GM18867 (cell line): Measurements from ENCODE around the gene ARVCF.

ENCODE experiments used
- ATAC-seq: cut with Tn5 transposase; IDR thresholded peaks from one replicate; pipeline ENCODE4 v1.9.1; 2021; ENCODE audit warnings: mild to moderate bottlenecking, moderate library complexity; ENCODE audit not compliant: unreplicated experiment

Gene ARVCF

DNA sequence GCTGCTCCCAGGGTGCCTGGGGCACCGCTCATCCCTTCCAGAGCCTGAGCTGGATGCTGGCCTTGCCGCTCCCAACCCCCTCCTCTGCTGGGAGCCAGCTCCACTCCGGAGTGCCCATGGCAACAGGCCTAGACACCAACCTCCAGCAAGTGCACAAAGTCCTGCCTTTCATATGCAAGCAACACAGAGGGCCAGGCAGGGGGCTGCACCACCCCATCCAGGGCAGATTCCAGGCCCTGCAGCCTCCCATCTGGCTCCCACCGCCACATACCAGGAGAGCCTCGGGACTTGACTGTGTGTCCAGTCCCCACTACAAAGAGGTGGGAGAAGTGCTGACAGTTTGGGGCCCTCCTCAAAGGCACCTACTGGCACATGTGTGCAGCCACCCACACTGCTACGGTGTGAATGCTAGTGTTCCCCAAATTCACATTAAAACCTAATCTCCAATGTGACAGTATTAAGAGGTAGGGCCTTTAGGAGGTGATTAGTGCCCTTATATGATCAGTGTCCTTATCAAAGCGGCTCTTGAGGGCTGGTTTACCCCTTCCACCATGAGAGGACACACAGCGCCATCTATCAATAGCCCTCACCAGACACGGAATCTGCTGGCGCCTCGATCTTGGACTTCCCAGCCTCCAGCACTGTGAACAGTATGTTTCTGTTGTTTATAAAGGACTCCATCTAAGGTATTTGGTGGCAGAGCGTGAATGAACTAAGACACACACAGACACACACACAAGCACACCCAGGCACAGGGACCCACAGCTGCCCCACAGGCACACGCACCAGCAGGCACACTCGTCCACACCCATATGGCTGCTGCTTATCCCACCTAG, 16.2 kb downstream of the ARVCF start:
- ATAC-seq, result no peak

DNA sequence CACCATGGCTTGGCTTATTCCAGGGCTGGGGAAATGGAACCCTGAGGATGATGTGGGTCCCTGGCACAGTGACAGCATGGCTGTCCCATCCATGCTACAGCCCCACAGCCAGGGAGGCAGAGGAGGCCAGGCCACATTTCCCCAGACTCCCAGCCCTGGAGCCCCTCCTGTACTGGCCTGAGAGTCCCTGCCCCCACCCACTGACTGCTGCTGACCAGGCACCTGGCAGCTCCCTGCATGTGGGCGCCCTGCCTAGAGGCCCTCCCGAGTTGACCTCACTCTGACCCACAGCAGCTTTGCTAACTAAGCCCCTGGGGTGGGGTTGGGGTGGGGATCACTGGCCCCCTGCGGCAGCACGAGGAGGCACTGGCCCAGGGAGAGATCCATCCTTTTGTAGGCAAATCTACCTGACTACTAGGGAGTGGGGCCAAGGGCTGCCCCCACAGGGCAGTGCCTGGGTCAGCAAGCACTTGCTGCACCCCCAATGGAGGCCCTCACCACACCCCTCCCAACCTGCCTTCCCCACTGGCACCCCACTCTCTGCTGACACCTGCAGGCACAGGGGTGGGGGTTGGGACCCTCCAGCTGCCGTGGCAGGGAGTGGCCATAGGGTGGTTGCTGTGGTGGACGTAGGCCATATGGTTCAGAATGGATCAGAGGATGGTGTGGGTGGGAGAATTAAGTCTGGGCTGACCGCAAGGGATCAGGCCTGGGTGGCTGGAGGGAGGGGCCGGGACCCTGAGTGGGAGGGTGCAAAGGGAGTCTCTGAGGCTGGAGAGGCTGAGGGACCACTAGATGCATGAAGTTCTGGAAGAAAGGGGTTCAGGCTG, 17.4 kb downstream of the ARVCF start:
- no peak for ATAC-seq

DNA sequence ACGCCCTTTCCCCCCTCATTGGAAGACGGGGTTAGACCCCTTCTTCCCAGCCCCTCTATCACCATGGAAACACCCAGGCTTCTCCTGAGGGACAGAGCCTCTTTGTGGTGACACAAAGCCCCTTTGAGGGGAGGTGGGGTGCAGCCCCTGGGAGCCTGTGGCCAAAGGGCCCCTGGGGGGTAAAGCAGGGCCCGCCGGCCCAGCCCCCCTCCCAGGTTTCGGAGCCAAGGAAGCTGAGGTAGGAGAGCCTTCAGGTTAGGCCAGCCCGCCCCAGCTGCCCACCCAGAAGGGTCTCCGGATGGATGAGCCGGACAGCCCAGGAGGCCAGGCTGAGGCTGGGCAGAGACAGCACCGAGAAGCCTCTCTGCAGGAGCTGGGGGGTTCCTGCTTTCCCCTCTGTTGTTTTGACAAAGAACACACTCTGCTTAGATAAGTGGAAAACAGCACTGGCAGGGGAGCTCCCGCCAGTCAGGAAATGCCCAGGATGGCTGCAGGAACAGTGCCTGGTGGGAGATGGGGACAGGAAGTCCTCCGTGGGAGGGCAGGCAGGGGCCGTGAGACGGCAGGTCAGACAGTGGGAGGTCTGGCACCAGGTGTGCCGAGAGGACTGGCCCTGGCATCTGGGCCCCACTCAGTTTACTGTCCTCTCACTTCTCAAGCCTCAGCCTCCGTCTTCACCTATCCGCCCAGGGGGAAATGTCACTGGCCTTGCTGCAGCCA, 18.2 kb downstream of the ARVCF start:
- no peak for ATAC-seq

DNA sequence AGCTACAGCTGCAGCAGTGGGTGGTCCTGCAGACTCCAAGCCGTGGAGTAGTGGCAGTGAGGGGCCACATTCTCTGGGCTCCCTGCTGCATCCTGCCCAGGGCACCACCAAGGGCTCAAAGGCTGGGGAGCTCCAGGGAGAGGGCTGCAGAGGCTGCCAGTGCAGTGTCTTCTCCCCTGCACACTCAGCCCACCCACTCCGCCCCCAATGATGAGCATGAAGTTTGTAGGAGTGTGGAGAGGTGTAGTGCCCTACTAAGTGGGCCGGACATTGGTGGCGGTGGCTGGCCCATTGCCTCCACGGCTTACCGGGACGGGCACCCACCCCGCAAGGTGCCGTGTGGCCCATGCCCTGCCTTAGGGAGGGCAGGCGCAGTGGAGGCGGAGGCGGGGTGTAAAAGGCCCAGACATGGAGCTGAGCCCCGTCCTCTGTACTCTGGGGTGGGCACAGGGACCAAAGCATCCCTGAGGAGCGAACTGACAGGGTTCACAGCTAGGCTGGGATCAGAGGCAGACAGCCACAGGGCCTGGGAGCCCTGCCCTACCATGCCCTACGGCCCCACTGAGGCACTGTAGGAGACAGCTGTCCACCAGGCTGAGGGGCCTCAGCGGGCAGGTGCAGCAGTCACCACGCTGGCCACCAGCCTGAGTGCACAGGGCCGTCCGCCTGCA, 18.9 kb downstream of the ARVCF start:
- no peak for ATAC-seq

DNA sequence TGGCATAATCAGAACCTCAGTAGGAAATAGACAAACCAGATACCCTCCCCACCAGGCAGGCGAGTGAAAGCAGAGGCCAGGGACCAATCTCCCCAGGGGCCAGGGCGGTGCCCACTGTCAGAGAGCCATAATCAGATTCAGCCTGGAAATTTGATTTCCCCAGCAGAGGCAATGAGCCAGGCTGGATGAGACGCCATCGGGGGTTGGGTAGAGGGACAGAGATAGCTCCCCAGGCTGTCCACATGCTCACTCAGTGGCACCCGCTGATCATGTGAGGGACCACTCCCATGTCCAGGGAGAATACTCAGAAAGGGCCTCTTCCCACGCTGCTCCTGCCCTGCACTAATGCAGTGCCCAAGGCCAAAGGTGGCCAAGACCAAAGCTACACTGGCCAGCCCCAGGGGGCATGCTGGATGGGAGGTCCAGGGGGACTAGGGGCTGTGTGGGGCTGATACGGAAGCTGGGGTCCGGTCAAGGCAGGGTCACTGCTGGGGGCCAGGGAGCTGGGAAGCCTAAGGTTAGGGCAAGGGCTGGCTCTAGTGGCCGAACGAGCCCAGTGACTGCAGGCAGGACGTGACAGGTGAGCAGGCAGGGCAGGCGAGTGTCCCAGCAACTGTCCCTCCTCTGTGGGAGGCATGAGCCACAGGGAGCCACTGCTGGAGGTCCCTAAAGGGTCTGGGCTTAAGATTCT, 19.8 kb downstream of the ARVCF start:
- ATAC-seq, result no peak

DNA sequence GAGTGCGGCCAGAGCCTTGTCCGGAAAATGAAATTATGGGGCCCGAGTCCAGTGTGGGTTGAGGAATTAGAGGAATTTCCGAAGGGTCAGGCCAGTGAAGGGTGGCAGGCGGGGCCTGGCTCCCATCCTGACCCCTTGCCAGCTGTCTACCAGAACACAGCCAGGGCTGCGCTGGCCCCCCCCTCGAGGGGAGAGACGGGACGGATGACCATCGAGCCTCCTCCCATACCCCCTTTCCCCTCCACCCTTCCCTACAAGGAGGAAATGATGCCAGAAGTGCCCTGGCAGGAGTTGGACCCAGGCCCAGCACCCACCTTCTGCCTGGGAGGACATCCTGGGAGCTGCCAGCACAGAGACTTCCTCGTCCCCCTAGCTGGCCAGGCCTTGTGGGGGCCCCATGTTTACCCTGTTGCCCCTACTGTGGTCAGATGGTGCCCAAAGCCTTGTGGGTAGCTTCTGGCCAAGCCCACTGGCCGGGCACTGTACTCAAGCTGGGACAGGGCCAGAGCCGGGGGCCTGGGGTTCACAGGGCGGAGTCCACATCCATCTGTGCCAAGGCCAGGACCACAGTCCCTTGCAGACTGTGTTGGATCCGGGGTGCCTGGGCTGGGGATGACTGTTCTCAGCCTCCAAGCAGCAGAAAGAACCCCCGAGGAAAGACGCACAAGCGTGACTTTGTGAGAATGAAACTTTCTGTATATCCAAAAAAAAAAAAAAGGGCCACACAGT, 20.8 kb downstream of the ARVCF start:
- ATAC-seq, result no peak

DNA sequence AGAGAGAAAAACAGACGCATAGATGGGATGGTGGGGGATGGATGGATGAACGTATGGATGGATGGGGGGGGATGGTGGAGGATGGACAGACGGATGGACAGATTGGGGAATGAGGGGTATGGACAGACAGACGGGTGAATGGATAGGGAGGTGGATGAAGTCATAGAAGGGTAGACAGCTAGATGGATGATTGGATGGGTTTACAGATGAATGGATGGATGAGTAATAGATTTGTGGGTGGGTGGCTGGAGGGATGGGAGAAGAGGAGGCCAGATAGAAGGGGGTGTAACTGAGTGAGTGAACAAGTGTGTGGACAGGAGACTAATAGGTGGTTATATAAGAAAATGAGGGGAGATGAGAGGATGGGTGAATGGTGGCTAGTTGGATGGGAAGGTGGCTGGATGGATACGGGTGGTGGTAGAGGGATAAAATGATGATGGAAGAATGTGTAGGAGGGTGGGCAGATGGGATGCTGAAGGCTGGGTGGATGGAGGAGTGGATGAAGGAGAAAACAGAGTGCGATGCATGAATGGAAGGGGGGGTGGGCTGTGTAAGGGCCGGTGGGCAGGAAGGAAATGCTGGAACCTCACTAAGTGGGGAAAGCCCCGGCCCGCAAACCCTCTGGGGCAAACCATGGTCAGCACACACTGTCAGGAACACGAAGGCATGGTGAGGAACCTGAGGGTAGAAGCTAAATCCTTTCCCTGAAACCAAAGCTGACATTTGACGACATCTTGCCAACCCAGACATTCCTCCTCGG, 21.6 kb downstream of the ARVCF start:
- ATAC-seq, result no peak

DNA sequence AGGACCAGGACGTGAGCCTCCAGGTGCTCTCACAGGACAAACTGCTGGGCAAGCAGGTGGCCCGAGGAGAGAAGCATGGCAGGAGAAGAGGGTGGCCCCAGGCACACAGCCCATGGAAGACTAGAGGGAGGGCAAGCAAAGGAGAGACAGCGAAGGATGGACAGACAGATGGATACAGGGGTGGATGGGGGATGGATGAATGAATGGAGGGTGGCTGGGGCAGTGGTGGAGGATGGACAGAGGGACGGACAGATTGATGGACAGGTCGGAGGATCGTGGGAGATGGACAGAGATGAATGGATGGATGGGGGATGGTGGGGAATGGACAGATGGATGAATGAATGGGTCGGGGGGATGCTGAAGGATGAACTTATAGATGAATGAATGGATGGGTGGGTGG, 22.7 kb downstream of the ARVCF start:
- no peak for ATAC-seq

DNA sequence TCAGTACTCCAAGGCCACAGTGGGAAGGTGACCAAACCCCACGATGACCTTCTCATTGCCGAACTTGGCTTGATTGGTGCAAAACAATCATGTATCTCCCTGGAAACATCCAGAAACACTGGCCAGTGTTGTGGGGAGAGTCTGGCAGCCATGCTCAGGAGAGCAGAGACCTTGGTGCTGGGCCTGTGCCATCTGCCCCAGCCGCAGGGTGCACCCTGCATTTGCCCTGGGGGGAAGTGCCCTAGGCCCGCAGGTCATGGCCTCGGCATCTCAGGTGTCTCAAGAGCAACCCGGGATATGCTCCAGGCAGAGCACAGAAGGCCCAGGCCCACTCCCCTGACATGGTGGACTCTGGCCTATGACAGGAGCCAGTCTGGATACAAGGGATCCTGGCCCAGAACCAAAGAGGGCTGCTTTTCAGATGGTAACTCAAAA, 23.7 kb downstream of the ARVCF start:
- no peak for ATAC-seq

DNA sequence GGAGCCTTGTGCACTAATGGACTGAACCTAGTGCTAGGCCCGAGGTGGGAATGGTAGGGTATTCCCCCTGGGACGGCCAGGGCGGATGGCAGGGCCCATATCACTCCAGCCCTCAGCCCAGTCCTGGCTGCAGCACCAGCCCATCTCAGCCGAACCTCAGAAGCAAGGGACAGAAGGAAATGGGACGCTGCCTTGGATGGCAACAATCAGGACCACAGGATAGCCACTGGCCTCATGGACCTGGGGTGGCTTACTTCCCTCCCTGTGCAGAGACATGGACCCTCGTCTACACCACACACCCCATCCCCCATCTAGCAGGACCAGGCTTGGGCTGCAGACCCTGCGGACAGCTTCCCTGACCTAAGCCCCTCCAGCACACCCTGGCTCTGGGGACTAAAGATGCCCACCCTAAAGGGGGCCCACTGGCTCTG, 24.1 kb downstream of the ARVCF start:
- ATAC-seq, result no peak

DNA sequence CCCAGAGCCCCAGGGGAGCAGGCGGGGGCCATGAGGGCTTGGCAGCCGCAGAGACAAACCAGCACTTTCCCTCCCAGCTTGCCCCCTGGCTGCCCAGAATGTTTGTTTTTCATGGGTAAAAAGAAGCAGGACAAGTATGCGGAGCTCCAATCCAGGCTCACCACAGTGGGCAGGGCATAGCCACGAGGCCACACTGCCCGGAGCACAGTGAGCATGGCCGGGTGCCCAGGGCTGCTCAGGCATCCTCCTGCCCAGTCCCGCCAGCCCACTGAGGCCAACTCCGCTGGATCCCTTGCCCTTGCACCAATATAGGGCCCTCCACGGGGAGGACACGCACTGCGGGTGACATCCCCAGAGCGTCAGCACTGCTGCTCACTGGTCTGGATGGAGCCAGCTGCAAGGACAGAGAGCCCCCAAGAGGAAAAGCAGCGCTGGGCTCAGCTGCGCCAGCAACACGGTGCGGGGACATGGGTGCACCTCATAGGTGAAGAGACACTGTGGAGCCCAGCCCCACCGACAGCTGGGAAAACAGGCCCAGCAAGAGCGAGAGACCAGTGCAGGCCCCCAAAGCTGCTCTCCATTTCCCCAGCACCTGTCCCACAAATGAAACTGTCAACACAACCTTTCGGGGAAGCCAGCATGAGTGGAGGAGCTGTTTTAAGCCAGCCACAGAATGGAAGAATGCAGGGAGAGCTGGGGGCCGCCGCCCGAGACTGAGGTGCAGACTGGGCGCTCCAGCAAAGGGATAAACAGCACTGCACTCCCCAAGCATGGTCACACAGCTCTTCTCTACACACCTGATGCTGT, 24.8 kb downstream of the ARVCF start:
- no peak for ATAC-seq

DNA sequence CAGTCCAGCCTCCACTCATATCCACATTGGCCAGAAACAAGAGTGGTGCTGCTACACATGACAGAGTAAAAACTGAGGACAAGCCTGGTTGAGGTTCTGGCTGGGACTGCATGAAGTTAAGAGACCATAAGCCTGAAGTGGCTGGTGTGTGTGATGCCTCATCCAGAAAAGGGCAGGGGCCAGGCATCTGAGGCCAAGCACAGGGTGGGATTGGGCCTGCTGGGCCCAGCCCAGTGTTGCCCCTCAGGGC, 25.3 kb downstream of the ARVCF start:
- no peak for ATAC-seq

DNA sequence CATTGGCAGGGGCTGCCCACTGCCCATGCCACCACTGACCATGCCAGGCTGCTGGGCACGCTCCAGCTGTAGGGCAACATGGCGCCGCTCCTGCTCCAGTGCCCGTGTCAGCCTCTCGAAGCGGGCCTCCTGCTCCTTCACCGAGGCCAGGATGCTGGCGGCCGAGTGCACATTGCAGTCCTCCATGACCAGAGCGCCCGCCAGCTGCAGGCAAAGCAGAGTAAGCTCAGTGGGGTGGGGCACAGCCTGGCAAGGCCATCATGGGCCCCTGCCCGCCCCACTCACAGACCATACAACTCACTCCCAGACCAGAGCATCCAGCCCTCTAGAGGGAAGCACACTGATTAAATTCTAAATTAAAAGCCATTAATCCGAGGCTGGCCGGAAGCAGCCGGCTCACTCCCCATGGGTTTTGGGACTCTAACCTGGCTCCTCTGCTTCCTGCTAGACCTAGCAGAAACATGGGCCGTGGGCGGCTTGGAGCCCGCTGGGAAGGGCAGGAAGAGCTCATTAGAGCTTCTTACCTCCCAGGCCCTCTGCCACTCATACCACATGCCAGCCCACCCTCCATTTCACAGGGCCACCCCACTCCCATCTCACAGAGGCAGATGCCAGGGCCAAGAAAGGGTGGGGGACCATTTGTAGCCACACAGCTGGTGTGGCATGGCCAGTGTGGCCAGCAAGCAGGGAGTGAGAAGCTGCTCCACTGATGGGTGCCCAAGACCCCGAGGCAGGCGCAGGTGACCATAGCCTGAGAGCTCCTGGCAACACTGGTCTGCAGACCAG, 25.8 kb downstream of the ARVCF start:
- ATAC-seq, result no peak

DNA sequence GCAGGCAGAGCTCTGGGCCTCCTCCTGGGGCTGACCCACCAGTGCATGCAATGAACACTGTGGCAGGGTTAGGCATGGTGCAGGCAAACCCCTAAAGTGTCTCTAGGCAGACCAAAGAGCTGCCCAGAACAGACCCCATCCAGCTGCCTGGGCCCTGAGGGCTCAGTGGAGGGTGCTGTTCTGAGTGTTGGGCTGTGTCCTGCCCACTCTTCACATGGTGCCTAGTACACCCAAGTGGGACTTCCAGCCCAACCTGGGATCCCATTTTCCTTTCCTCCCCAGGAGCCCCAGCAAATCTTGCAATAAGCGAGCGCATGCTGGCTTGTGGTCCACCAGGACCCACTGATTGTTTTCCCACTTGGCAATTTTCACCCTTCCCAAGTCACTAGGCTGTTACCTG, 26.4 kb downstream of the ARVCF start:
- no peak for ATAC-seq

DNA sequence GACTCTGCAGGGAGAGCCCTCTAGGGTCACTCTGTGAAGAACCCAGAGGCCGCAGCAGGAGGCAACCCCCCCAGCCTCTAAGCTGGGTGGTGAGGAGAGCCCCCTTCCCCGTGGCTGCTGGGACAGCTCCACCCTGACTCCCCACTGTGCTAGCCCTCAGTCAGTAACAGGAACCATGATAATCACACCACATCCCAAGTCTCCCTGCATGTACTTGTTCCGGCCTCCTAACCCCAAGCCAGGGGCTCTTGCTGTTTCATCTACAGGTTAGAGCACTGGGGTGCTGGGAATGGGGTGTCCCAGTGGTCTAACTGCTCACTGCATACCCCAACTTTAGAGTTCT, 26.9 kb downstream of the ARVCF start:
- no peak for ATAC-seq

DNA sequence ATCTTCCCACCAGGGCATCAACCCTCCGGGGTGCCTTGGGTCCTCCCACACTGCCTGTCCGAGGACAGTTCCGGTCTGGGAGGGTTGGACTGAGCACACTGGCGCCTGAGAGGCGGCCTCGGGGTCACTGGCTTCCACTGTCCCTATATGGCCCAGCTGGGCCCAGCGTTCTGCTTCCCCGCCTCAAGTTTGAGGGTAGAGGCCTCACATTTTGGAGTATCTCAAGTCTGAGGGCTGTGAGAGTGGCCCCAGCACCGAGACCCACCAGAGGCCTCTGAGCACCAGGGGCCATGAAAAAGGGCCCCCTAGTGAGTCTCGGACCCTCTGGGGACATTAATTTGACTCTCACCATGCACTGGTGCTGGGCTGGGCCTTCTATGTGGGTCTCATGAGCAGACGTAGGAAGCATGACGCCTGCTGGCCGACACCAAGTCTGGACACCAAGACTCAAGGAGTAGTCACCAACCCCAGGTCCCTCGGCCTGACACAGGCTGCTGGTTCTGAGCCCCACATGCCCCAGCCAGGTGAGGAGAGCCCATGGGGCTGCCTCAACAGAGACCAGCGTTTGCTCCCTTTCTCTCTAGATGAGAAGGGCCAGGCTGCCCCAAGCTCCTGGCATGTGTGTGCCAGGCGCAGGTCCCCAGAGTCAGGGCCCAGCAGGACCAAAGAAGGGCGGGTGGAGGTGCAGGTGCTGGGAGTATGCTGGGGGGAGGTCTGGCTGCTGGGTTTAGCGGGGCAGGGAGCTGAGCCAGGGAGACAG, 27.5 kb downstream of the ARVCF start:
- no peak for ATAC-seq

DNA sequence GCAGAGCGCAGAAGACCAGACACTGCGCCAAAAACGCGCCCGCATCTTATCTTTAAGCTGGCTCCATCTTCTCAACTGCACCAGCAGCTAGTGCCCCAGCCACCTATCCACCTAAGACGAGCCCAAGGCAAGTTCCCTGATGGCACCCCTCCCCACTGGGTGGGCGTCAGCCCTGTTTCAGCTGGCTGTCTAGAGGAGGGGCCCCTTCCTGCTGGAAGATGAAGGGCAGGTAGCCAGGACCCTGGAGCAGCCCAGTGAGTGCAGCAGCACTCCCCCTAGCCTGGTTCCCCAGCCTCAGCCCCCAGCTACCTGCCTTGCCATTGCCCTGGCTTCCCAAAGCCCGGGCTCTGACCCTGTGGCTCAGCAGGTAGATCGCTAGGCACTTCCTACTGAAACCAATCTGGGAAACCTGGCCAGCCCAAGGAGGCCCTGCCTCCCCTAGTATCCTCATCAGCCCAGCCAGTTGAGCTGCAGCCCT, 28.3 kb downstream of the ARVCF start:
- no peak for ATAC-seq
